Pericardium fibroblast (primary cell): ENCODE measurements around the gene C2CD2L. TPM values are rescaled to one million over a fixed set of nuclear protein-coding genes. Genes with fewer than 3 reads are reported as not detected.

ENCODE experiments used
- total RNA-seq: library from RNA; depleted of rRNA; stranded (reverse); fragments of >200 nt; gene quantifications from 2 replicates; pipeline ENCODE4 v1.2.3, GENCODE V29; 2015

C2CD2L gene
- total RNA-seq, result 4.3 and 5.8 TPM in 2 replicates

DNA sequence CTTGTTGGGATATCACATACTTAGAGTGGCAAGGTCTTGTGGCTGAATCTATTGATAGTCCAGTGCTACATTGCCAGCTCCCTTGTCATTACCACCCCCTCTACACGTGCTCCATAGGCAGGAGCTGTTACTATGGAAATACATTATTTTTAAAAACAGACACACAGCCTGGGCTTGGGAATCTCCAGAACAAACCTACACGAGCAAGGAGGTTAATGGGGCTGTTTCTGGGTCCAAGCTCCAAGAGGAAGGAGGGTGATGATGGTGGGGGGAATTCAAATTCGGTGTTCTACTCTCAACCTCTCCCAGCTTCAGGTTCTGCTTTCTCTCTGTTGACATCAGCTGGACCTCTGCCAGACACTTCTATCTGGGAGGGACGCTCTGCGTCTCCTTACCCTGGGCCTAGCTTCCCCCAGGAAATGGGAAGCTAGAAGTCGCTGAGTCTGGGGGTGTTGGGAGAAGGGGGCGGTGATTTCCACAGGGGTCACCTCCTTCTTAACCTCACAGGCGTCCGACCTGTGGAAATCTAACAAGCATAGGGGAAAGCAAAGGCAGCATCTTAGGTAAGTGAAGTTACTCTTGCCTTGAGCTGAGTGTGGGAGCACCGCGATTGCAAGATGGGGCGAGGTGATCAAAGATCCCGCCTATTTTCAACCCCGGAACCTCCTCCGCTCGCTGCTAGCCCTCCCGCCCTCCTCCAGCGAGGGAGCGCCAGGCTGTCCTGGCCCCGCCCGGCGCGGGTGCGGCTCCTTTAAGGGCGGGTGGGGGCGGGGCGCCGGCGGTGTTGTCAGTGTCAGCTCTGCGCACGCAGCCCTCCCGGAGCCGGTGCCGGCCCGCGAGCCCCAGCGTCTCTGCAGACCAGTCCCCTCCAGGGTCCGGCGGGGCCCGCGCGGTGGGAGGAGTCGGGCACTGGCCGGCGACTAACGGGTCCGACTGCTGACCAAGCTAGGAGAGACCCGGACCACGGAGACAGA lies at the start of gene C2CD2L:
Gene C2CD2L (plus strand): TSS at position 781 of the 974 bp plus-strand sequence. CDS start 398 bp downstream, outside the sequence.

DNA sequence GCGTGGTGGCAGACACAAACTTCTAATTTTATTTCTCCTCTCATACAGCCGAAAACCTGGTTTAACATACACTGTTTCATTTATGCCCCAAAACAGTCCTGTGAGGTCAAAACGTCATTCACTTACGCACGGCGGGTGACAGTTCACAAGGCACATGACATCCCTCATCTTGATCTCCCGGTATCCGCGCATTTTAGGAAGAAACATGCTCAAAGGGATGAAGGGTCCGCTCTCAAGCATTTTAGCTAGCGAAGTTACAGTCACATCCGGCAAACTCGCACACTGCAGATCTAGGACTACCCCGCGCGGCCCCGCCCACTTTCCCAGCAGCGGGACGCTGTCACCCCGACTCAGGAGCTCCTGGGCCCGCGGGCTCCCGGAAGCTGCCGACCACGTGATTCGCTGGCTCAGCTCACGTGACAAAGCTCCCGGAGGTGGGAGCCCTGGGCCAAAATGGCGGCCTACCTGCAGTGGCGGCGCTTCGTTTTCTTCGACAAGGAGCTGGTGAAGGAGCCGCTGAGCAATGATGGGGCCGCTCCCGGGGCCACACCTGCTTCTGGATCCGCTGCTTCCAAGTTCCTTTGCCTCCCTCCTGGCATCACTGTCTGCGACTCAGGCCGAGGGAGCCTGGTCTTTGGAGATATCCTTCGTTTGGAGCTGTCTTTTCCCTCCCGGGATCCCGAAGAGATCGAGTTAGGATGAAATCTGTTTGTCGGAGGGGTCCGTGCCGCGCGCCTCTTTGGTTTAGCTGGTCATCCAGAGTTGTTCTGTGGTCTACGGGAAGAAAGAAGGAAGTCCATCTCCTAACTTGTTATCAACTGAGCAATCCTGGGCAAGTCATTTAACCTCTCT lies 39.5 kb upstream of the C2CD2L start, which contains the start of gene VPS11:
Gene VPS11 (plus strand): TSS at position 448 of the 852 bp plus-strand sequence. CDS start 6 bp downstream, at position 454.

DNA sequence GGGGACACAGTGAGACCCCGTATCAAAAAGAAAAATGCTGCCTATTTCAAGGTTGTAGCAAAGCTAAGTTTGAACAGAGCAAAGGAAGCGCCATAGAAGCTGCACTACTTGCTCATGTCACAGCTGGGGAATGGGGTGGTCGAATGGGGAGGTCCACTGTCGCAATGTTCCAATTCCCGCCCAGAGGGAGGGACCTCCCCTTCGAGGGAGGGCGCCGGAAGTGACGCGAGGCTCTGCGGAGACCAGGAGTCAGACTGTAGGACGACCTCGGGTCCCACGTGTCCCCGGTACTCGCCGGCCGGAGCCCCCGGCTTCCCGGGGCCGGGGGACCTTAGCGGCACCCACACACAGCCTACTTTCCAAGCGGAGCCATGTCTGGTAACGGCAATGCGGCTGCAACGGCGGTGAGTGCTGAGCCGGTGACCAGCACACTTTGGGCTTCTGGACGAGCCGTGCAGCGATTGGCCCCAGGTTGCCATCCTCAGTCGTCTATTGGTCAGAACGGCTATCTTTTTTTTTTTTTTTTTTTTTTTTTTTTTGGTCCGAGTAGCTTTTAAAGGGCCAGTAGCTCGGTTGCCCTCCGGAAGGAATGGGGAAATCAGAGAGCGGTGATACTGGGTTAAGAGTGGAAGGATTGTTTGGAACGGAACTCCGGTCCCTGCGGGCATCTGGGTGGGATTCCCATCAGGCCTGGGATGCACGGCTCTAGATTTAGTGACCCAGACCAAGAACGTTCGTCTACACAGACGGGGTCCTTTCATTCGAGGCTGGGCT lies 22.3 kb upstream of the C2CD2L start, which contains the start of gene HMBS:
Gene HMBS (plus strand): TSS at position 219 of the 774 bp plus-strand sequence. CDS start 153 bp downstream, at position 372.

DNA sequence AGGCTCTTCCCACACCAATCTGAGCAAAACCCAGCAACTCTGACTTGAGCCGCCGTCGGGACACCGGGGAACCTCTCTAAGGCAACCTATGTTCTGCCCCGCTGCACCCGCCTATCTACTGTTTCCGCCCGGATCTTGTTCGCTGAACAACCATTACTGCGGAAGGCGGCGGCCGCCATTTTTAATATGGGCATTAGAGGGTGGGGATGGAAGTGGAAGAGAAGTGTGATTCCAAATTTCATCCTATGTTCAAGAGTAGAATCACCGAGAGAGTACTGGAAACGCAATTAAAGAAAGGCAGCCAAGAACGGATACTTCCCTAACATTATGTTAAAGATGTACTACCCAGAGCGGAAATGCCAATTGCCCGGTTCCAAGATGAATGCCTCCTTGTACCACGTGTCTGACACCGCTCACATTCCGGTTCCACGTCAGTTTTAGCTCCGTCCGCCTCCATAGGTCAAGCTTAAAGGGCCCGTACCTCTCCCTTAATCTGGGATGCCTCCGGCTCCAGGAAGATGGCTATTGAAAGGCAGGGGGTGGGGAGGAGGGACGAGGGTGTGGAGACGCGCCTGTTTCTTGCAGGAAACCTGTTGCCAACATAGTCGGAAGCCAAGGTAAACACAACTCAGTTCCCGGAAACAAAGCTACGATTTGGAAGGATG lies 5.3 kb upstream of the C2CD2L start, which contains the start of gene DPAGT1:
Gene DPAGT1 (minus strand): TSS at position 95 of the 665 bp plus-strand sequence. CDS start 198 bp downstream, outside the sequence.

DNA sequence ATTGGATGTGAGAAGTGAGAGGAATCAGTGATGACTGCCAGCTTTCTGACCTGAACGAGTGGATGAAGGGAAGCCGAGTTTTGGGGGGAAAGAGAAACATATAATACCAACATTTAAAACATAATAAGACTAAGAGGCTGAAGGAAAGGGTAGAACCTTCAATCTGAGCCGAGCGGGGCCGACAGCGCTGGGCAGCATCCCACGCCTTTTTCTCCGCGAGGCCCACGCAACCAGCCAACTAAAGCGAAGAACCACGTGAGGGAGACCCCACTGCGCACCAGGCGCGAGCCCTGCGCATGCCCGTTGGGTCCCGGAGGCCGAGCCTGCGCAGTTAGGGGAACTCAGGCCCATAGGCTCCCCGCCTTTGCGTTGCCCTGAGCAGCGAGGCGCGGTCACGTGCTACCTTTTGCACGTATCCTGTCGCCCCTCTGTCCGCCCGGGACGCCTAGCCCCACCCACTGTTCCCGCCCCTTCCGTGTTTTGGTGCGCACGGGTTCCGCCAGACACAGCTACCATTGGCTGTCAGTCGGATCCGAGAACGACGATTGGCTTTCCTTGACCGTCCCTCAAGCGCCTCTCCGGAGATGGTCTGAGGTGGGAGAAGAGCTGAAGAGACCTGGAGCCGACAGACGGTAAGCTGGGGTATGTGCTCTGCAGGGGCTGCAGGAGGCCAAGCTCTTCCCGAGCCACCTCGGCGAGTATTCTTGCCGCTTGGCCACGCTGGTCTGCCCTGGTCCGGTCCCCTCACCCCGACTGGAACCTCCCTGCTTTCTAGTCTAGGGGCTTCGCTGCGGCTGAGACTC lies 14.1 kb downstream of the C2CD2L start, which contains the start of gene HINFP:
Gene HINFP (plus strand): TSS at position 573 of the 803 bp plus-strand sequence. CDS start 5,365 bp downstream, outside the sequence.

DNA sequence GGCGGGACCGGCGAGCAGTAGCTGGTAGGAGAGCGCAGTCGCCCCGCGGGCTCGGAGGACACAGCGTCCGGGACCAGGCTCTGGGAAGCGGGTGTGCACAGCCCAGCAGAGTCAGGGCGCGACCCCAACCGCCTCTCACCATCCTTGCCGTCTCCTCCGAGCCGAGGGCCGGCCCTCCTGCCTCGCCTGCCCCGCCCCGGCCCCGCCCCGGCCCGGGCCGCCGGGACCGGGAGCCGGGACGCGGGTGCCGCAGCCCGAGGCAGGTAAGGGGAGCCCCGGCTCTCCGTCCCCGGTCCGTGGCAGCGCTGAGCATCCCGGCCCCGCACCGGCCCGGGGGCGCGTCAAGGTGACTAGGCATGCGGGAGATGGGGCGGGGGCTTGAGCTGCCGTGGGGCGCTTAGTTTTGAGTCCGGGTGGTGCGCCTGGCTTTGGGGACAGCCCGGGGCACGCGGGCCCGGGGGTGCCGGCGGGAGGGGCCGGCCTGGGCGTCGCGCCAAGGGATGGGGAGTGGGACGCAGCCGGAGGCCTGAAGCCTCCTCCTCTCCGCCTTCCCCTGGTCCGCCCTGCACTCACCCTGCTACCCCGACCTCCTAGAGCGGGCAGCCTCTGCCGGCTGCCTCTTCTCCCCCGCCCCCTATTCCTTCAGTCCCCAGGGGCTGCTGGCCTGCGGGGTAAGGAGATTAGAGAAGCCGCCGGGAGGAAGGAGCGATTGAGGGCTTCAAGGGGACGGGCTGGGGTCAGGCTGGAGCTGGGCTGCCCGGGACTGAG lies 42.1 kb downstream of the C2CD2L start, which contains the start of gene ABCG4:
Gene ABCG4 (plus strand): TSS at position 35 of the 768 bp plus-strand sequence. CDS start 914 bp downstream, outside the sequence.

Other genes starting within 250 kb of the C2CD2L start
- not detected in 2 replicates for gene CXCR5, start 223.5 kb upstream of the C2CD2L start, total RNA-seq
- 38.5 and 40.0 TPM in 2 replicates for gene BCL9L, start 181.4 kb upstream of the C2CD2L start, total RNA-seq
- not detected in 2 replicates for gene UPK2, start 151.0 kb upstream of the C2CD2L start, total RNA-seq
- not detected in 2 replicates for gene FOXR1, start 135.6 kb upstream of the C2CD2L start, total RNA-seq
- 3.5 and 10.0 TPM in 2 replicates for gene CENATAC, start 109.2 kb upstream of the C2CD2L start, total RNA-seq
- gene RPS25, start 89.0 kb upstream of the C2CD2L start, total RNA-seq, result 2,232 and 3,190 TPM in 2 replicates
- 48.9 and 68.3 TPM in 2 replicates for gene TRAPPC4, start 88.6 kb upstream of the C2CD2L start, total RNA-seq
- 8.9 and 11.9 TPM in 2 replicates for gene SLC37A4, start 76.5 kb upstream of the C2CD2L start, total RNA-seq
- 42.8 and 72.7 TPM in 2 replicates for gene HYOU1, start 50.1 kb upstream of the C2CD2L start, total RNA-seq
- gene VPS11, start 39.5 kb upstream of the C2CD2L start, total RNA-seq, result 14.4 and 18.2 TPM in 2 replicates
- 19.7 and 27.9 TPM in 2 replicates for gene HMBS, start 22.5 kb upstream of the C2CD2L start, total RNA-seq
- gene DPAGT1, start 5.5 kb upstream of the C2CD2L start, total RNA-seq, result 21.8 and 23.6 TPM in 2 replicates
- gene HINFP, start 14.2 kb downstream of the C2CD2L start, total RNA-seq, result 9.2 and 9.8 TPM in 2 replicates
- not detected in 2 replicates for gene ABCG4, start 41.7 kb downstream of the C2CD2L start, total RNA-seq
- 8.6 and 11.1 TPM in 2 replicates for gene NLRX1, start 61.4 kb downstream of the C2CD2L start, total RNA-seq
- gene NHERF4, start 78.1 kb downstream of the C2CD2L start, total RNA-seq, result not detected in 2 replicates
- gene CBL, start 99.0 kb downstream of the C2CD2L start, total RNA-seq, result 7.0 and 22.9 TPM in 2 replicates
- gene MCAM, start 209.8 kb downstream of the C2CD2L start, total RNA-seq, result 23.2 and 36.8 TPM in 2 replicates
- 9.9 and 11.7 TPM in 2 replicates for gene RNF26, start 227.2 kb downstream of the C2CD2L start, total RNA-seq
- gene C1QTNF5, start 233.5 kb downstream of the C2CD2L start, total RNA-seq, result 42.8 and 52.9 TPM in 2 replicates
- gene MFRP, start 239.4 kb downstream of the C2CD2L start, total RNA-seq, result 0.09 TPM in 1 of 2 replicates, not detected in the other